Upper lobe of right lung (tissue), 1 donor: ENCODE measurements around the gene PTPRM. TPM values are rescaled to one million over a fixed set of nuclear protein-coding genes. Genes with fewer than 3 reads are reported as not detected.
A peak's percentile ranks its signal among the peaks of the same experiment; 100 is the strongest.

Experiments
- ATAC-seq: fragments of 200-7000 bp; cut with Tn5 transposase; one replicate; pipeline ENCODE4 v1.9.1; 2020; ENCODE audit warnings: mild to moderate bottlenecking, moderate library complexity
- DNase-seq: peaks from one replicate; pipeline ENCODE4 v3.0.0-alpha.2; 2020
- H3K27ac ChIP-seq: fragments of 200-600 bp; one replicate; pipeline ENCODE4 v1.8.0; 2022
- H3K27me3 ChIP-seq: fragments of 200-600 bp; one replicate; pipeline ENCODE4 v1.8.0; 2022; ENCODE audit warnings: mild to moderate bottlenecking
- H3K36me3 ChIP-seq: fragments of 200-600 bp; one replicate; pipeline ENCODE4 v1.8.0; 2022
- H3K4me1 ChIP-seq: fragments of 200-600 bp; one replicate; pipeline ENCODE4 v1.8.0; 2022
- H3K4me3 ChIP-seq: fragments of 200-600 bp; one replicate; pipeline ENCODE4 v1.8.0; 2022; ENCODE audit warnings: mild to moderate bottlenecking
- H3K9me3 ChIP-seq: fragments of 200-600 bp; one replicate; pipeline ENCODE4 v1.8.0; 2022
- CTCF ChIP-seq: fragments of 200-600 bp; IDR thresholded peaks from one replicate; pipeline ENCODE4 v1.8.0; 2022; ENCODE audit warnings: antibody characterized with exemption
- intact Hi-C: fragments of 100-400 bp; cut with DNase I; formaldehyde crosslinking; loops from one replicate; pipeline ENCODE4 v1.11.0; 2022
- total RNA-seq: library from RNA; stranded (reverse); fragmentation: NEBNext Ultra II Directional; extraction: Animal tissue kit (Norgen Biotek cat#: 25700); gene quantifications from one replicate; pipeline ENCODE4 v1.2.1, GENCODE V29; 2021
- donor health status: DM: no; HTN: yes; CAD: no; lungs with severe emphysema.

PTPRM gene
- total RNA-seq, 1 donor from 2014 or later = 99.3 TPM

- intact Hi-C loops = no loop called here
- Histone ChIP-seq H3K36me3 (no peaks in the 10 kb centered on the region), H3K9me3 (no peaks in the 10 kb centered on the region), H3K4me3 (no peak overlapping the region), H3K27me3 (no peaks in the 10 kb centered on the region), H3K4me1 (no peaks in the 10 kb centered on the region), H3K27ac (no peak overlapping the region)
- no peak for DNase-seq
- no peak for ATAC-seq
- no peak for TF ChIP-seq CTCF
These were observed 619.3 kb downstream of the PTPRM start for GRCh38 chr18:8186413-8186812.

DNA sequence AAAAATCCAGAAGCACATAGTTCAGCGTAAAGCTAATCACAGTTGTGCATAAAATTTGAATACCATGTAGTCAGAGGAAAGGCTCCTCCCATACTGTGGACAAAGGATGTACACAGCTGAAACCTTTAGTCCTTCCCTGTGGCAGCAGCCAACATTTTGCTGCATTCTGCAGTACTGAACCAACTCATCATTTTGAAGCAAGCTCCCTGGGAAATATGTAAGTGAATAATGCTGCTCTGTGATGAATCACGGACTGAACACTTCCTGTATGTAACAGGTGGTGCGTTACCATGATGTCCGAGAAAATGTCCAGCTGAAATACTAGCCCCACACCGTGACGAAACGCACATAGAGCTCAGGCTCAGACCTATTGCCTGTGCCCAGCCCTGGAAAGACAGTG is 621.1 kb downstream of the PTPRM start:
- no peak for ATAC-seq

GRCh38 chr18:8190980-8191379 is 623.9 kb downstream of the PTPRM start:
- H3K27me3 ChIP-seq = no peaks in the 10 kb centered on the region
- intact Hi-C loops = no loop called here
- H3K4me1 ChIP-seq = no peaks in the 10 kb centered on the region
- H3K36me3 ChIP-seq = no peaks in the 10 kb centered on the region
- no peak for DNase-seq
- TF ChIP-seq CTCF = no peak
- no peak for ATAC-seq
- H3K9me3 ChIP-seq = no peaks in the 10 kb centered on the region
- H3K27ac ChIP-seq = no peak overlapping the region
- H3K4me3 ChIP-seq = no peak overlapping the region

More for the DNA sequence above, 621.1 kb downstream of the PTPRM start:
- intact Hi-C loops = no loop called here
- TF ChIP-seq CTCF = no peak
- H3K9me3 ChIP-seq = no peaks in the 10 kb centered on the region
- no peak for DNase-seq
- H3K27me3 ChIP-seq = no peaks in the 10 kb centered on the region
- H3K27ac ChIP-seq = no peak overlapping the region
- no peaks in the 10 kb centered on the region for H3K4me1 ChIP-seq
- H3K4me3 ChIP-seq = no peak overlapping the region
- H3K36me3 ChIP-seq = no peaks in the 10 kb centered on the region

DNA sequence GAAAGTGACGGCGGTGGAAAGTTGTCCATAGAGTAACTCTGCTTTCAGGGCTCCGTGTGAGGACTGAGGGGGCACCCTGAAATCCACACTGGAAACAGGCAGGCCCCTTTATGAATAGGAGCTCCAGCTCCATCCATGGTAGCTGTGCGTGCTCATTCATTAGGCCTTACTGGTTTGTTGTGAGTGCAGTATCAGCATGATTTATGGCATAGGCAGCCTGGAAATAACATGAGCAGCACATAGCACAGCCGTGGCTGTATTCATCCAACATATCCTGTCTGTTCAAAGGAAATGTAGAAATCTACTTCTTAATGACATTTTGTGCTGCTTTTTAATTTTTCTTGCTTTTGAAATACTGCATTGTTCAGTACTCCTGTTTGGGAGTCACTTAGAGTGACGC is 627.3 kb downstream of the PTPRM start:
- no peak overlapping the region for H3K4me3 ChIP-seq
- no peak for DNase-seq
- no peak overlapping the region for H3K27ac ChIP-seq
- no peaks in the 10 kb centered on the region for H3K27me3 ChIP-seq
- TF ChIP-seq CTCF = no peak
- no peaks in the 10 kb centered on the region for H3K36me3 ChIP-seq
- no peaks in the 10 kb centered on the region for H3K9me3 ChIP-seq
- intact Hi-C loops = no loop called here
- no peak for ATAC-seq
- no peaks in the 10 kb centered on the region for H3K4me1 ChIP-seq

DNA sequence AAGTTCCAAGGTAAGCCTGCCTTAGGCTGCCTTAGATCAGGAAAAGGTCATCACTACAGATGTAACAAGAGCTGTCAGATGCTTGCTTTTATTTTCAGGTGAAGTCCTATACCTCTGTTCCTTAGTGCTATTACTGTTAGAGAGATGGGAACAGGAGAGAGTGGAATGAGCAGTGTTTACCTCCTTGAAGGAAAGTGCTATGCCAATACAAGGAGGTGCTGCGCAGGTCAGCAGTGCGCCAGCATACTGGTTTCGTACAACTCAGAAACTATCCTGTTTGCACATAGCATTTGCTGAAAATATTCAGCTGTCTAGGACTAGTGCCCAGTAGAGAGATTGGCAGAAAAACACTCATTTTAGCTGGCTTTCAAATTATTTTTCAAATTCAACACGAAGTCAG is 629.1 kb downstream of the PTPRM start:
- DNase-seq = no peak
- Histone ChIP-seq H3K36me3 (no peaks in the 10 kb centered on the region), H3K27me3 (no peaks in the 10 kb centered on the region), H3K9me3 (no peaks in the 10 kb centered on the region), H3K4me1 (no peaks in the 10 kb centered on the region), H3K27ac (no peak overlapping the region), H3K4me3 (no peak overlapping the region)
- TF ChIP-seq CTCF = no peak
- intact Hi-C loops = no loop called here
- ATAC-seq = peak; percentile 86

- no peak overlapping the region for H3K27ac ChIP-seq
- intact Hi-C loops = no loop called here
- no peaks in the 10 kb centered on the region for H3K36me3 ChIP-seq
- no peak for ATAC-seq
- H3K4me1 ChIP-seq = no peaks in the 10 kb centered on the region
- no peaks in the 10 kb centered on the region for H3K27me3 ChIP-seq
- no peak for TF ChIP-seq CTCF
- no peaks in the 10 kb centered on the region for H3K9me3 ChIP-seq
- DNase-seq = no peak
- no peak overlapping the region for H3K4me3 ChIP-seq
These were observed 630.4 kb downstream of the PTPRM start for GRCh38 chr18:8197499-8197898.
